SK-N-SH (cell line): ENCODE measurements around the gene RNF40. TPM values are rescaled to one million over a fixed set of nuclear protein-coding genes. Genes with fewer than 3 reads are reported as not detected.
A peak's percentile ranks its signal among the peaks of the same experiment; 100 is the strongest.

ENCODE experiments used
- CTCF ChIA-PET: fragments of 300-600, 350-600 bp; formaldehyde crosslinking; extraction: SDS; loops from one replicate; lab custom pipeline; 2021; lab: Yijun Ruan, JAX
- POLR2A ChIA-PET: fragments of 350-600 bp; sonication (Branson Sonifier 250); formaldehyde crosslinking; extraction: SDS; loops from one replicate; lab custom pipeline; 2020; ENCODE audit warnings: antibody characterized with exemption, inconsistent platforms; lab: Yijun Ruan, JAX
- DNase-seq: peaks from one replicate; pipeline ENCODE4 v3.0.0; 2012
- H2AFZ ChIP-seq: fragments of 200-600 bp; sonication (generic); 2 replicates; pipeline ENCODE4 v1.8.1; 2016; ENCODE audit warnings: antibody characterized with exemption, mild to moderate bottlenecking, low read depth
- H3F3A ChIP-seq: fragments of 200-600 bp; sonication (generic); replicated peaks from 2 replicates; pipeline ENCODE3; 2016; ENCODE audit warnings: antibody characterized with exemption, mild to moderate bottlenecking; ENCODE audit not compliant: insufficient read depth
- H3K27ac ChIP-seq, 2 experiments: fragments of 200-500 bp in 1 of 2; fragments of 200-600 bp in 1 of 2; sonication (Bioruptor generic) in 1 of 2; sonication (generic), shearing (Covaris generic) in 1 of 2; 2 replicates each; pipeline versions ENCODE4 v1.5.1 to v1.6.1; 2014 to 2016; ENCODE audit warnings: low read depth in 2 of 2, inconsistent platforms in 1 of 2, low read length in 1 of 2, mild to moderate bottlenecking in 1 of 2, mixed read lengths in 1 of 2
- H3K27me3 ChIP-seq: fragments of 200-600 bp; sonication (generic), shearing (Covaris generic); 2 replicates; pipeline ENCODE4 v1.6.1; 2016; ENCODE audit warnings: mixed run types; ENCODE audit not compliant: insufficient read depth
- H3K36me3 ChIP-seq, 2 experiments: fragments of 200-500 bp in 1 of 2; fragments of 200-600 bp in 1 of 2; sonication (Bioruptor generic) in 1 of 2; sonication (generic) in 1 of 2; replicated peaks in 1 of 2; 2 replicates each; pipeline versions ENCODE3 to v1.5.1; 2014 to 2016; ENCODE audit warnings: low read length in 1 of 2, mild to moderate bottlenecking in 1 of 2; ENCODE audit not compliant: insufficient read depth in 2 of 2, control insufficient read depth in 1 of 2
- H3K4me1 ChIP-seq, 2 experiments: fragments of 200-500 bp in 1 of 2; fragments of 200-600 bp in 1 of 2; sonication (Bioruptor generic) in 1 of 2; sonication (generic), shearing (Covaris generic) in 1 of 2; 2 replicates each; pipeline versions ENCODE4 v1.5.1 to v1.6.1; 2014 to 2016; ENCODE audit warnings: low read depth in 1 of 2, low read length in 1 of 2, mixed run types in 1 of 2; ENCODE audit not compliant: insufficient read depth in 2 of 2, control insufficient read depth in 1 of 2
- H3K4me2 ChIP-seq: fragments of 200-600 bp; sonication (generic), shearing (Covaris generic); 2 replicates; pipeline ENCODE4 v1.6.1; 2017; ENCODE audit warnings: mixed run types
- H3K4me3 ChIP-seq, 2 experiments: fragments of 200-500 bp in 1 of 2; fragments of 200-600 bp in 1 of 2; sonication (Bioruptor generic) in 1 of 2; sonication (generic), shearing (Covaris generic) in 1 of 2; 2 replicates each; pipeline versions ENCODE4 v1.5.1 to v1.8.1; 2014 to 2016; ENCODE audit warnings: low read depth in 2 of 2, inconsistent platforms in 1 of 2, low read length in 1 of 2, mild to moderate bottlenecking in 1 of 2, mixed read lengths in 1 of 2, moderate library complexity in 1 of 2
- H3K79me2 ChIP-seq: fragments of 200-600 bp; sonication (generic); 2 replicates; pipeline ENCODE4 v1.8.1; 2017; ENCODE audit warnings: mild to moderate bottlenecking; ENCODE audit not compliant: insufficient read depth
- H3K9ac ChIP-seq: fragments of 200-600 bp; sonication (generic); 2 replicates; pipeline ENCODE4 v1.6.1; 2017; ENCODE audit warnings: mixed run types
- H3K9me2 ChIP-seq: fragments of 200-600 bp; sonication (generic); 2 replicates; pipeline ENCODE4 v1.6.1; 2017; ENCODE audit warnings: mixed run types
- H3K9me3 ChIP-seq: fragments of 200-600 bp; sonication (generic); 2 replicates; pipeline ENCODE4 v1.6.1; 2017; ENCODE audit warnings: mixed run types, mild to moderate bottlenecking, moderate library complexity
- H4K20me1 ChIP-seq: fragments of 200-600 bp; sonication (generic); 2 replicates; pipeline ENCODE4 v1.6.1; 2017; ENCODE audit warnings: mild to moderate bottlenecking, mixed run types; ENCODE audit not compliant: insufficient read depth
- FOSL2 ChIP-seq: IDR thresholded peaks from 2 replicates; pipeline ENCODE4 v1.4.0; 2012; ENCODE audit warnings: low read depth, mild to moderate bottlenecking, moderate library complexity, borderline replicate concordance
- FOXM1 ChIP-seq: IDR thresholded peaks from 2 replicates; pipeline ENCODE4 v1.4.0; 2012; ENCODE audit warnings: low read depth, mild to moderate bottlenecking
- JUND ChIP-seq: IDR thresholded peaks from 2 replicates; pipeline ENCODE4 v1.4.0; 2012
- MXI1 ChIP-seq: IDR thresholded peaks from 2 replicates; pipeline ENCODE4 v1.6.1; 2012; ENCODE audit warnings: mild to moderate bottlenecking, low read depth, low read length, improper control_type of control experiment
- NFIC ChIP-seq: IDR thresholded peaks from 2 replicates; pipeline ENCODE4 v1.4.0; 2012; ENCODE audit warnings: borderline replicate concordance
- RXRA ChIP-seq: IDR thresholded peaks from 2 replicates; pipeline ENCODE4 v1.4.0; 2012; ENCODE audit warnings: low read depth, mild to moderate bottlenecking, borderline replicate concordance
- TEAD4 ChIP-seq: IDR thresholded peaks from 2 replicates; pipeline ENCODE4 v1.4.0; 2012; ENCODE audit warnings: mild to moderate bottlenecking, borderline replicate concordance; ENCODE audit not compliant: insufficient read depth
- YY1 ChIP-seq: IDR thresholded peaks from 2 replicates; pipeline ENCODE4 v1.4.0; 2012; ENCODE audit warnings: low read depth, mild to moderate bottlenecking
- WGBS: methylation state at CpG from one replicate; pipeline ENCODE4 v1.1.6; 2017; ENCODE audit warnings: low lambda C conversion rate; 5-methylcytosine and 5-hydroxymethylcytosine counted together
- polyA plus RNA-seq, 3 experiments: library from polyadenylated mRNA; depleted of rRNA; stranded (reverse); fragments of >200 nt; gene quantifications; 2 replicates each; pipeline ENCODE4 v1.2.3, GENCODE V29; 2012
- TF ChIP-seq, protein P1 (sequence below): IDR thresholded peaks from 2 replicates; pipeline ENCODE4 v1.4.0; 2012; ENCODE audit warnings: low read depth, borderline replicate concordance
- TF ChIP-seq, protein P2 (sequence below): fragments of 150-350 bp; IDR thresholded peaks from 2 replicates; pipeline ENCODE4 v1.6.1; 2016; ENCODE audit warnings: mild to moderate bottlenecking, low read depth, low read length
- TF ChIP-seq, protein P3 (sequence below): IDR thresholded peaks from 2 replicates; pipeline ENCODE4 v1.4.0; 2012; ENCODE audit warnings: low read depth
- TF ChIP-seq, protein P4 (sequence below): IDR thresholded peaks from 2 replicates; pipeline ENCODE4 v1.4.0; 2012; ENCODE audit warnings: low read depth, borderline replicate concordance

RNF40 gene
- polyA plus RNA-seq, 1 of the 3 experiments (the other 2 are of a cell fraction): 49.8 TPM

DNA sequence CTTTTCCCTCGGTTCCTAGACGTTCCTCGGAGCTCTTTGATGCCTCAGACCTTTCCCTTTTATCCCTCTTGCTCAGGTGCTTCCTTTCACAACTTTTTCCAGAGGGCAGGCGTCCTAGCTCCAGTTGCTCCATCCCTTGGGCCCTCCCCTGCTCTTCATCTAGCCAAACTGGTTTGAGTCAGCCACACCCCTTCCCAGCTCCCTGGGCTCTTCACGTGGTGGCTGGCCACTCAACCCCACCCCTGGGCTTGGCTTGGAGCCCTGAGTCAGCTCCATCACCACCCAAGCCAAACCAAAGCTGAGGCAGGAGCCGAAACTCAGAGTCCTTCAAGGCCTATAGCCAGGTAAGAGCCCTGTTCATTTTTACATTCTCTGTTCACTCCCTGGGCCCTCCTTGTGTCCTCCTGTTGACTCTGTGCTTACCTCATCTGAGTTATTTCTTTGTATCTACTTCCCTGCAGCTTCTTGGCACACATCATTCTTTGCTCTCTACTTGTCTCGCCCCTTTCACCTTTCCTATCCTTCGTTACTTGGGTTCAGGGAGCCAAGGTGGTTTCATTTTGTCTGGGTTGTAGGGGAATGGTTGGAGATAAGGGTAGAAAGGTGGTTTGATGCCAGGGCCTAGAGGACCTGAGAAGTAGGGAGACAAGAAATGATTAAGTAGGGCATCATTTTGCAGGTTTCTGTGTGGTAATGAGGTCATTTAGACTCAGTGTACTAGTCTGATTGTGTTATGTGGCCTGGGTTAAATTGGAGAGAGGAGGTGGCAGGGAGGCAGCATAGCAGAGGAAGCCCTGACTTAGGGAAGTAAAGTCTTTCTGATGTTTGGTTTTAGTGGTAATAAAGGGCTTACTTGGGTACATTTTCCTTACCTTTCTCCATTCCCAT, 21.5 kb upstream of the RNF40 start:
- H3K9ac ChIP-seq: peak overlapping the region; percentile 48
- H2AFZ ChIP-seq: no peak overlapping the region
- TF ChIP-seq, protein P1, sequence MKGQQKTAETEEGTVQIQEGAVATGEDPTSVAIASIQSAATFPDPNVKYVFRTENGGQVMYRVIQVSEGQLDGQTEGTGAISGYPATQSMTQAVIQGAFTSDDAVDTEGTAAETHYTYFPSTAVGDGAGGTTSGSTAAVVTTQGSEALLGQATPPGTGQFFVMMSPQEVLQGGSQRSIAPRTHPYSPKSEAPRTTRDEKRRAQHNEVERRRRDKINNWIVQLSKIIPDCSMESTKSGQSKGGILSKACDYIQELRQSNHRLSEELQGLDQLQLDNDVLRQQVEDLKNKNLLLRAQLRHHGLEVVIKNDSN: peak; percentile 43; the same call in 1 of the 2 replicates
- TF ChIP-seq, protein P2, sequence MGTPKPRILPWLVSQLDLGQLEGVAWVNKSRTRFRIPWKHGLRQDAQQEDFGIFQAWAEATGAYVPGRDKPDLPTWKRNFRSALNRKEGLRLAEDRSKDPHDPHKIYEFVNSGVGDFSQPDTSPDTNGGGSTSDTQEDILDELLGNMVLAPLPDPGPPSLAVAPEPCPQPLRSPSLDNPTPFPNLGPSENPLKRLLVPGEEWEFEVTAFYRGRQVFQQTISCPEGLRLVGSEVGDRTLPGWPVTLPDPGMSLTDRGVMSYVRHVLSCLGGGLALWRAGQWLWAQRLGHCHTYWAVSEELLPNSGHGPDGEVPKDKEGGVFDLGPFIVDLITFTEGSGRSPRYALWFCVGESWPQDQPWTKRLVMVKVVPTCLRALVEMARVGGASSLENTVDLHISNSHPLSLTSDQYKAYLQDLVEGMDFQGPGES: no peak
- no peak for TF ChIP-seq TEAD4
- TF ChIP-seq, protein P3, sequence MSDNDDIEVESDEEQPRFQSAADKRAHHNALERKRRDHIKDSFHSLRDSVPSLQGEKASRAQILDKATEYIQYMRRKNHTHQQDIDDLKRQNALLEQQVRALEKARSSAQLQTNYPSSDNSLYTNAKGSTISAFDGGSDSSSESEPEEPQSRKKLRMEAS: 0 out of 2 replicates have a peak, but pooled peaks have one; percentile 39
- TF ChIP-seq MXI1: no peak
- TF ChIP-seq FOXM1: no peak
- TF ChIP-seq NFIC: no peak
- TF ChIP-seq RXRA: no peak
- CTCF ChIA-PET: interaction anchor here (0.6 to 1.0 kb wide), 2 partner anchors 35 to 244 kb away, joined by 3 read pairs; partner anchors contain the start of gene HSD3B7
- peaks cover 11 to 21% of the 10 kb centered on the region in 2 experiments; a peak in 3 of 4 replicates for H3K4me1 ChIP-seq
- no peaks in the 10 kb centered on the region for H3K27me3 ChIP-seq
- POLR2A ChIA-PET: no interaction called here
- peaks cover 36% of the 10 kb centered on the region for H3F3A ChIP-seq
- DNase-seq: no peak
- no peaks in the 10 kb centered on the region for H3K9me2 ChIP-seq
- WGBS: 68% methylated on average over 8 of the region's 8 CpGs
- peak overlapping the region; percentile 2 to 87 for H3K27ac ChIP-seq
- no peaks in the 10 kb centered on the region for H3K9me3 ChIP-seq
- peaks cover 19 to 62% of the 10 kb centered on the region in 2 experiments for H3K36me3 ChIP-seq
- peak overlapping the region in 1 of 2 experiments; percentile 21; a peak in 1 of 4 replicates for H3K4me3 ChIP-seq
- 0 out of 2 replicates have a peak, but pooled peaks cover 7% of the 10 kb centered on the region for H4K20me1 ChIP-seq
- peak overlapping the region; percentile 53 for H3K4me2 ChIP-seq
- peaks cover 5% of the 10 kb centered on the region; the same call in 1 of the 2 replicates for H3K79me2 ChIP-seq

DNA sequence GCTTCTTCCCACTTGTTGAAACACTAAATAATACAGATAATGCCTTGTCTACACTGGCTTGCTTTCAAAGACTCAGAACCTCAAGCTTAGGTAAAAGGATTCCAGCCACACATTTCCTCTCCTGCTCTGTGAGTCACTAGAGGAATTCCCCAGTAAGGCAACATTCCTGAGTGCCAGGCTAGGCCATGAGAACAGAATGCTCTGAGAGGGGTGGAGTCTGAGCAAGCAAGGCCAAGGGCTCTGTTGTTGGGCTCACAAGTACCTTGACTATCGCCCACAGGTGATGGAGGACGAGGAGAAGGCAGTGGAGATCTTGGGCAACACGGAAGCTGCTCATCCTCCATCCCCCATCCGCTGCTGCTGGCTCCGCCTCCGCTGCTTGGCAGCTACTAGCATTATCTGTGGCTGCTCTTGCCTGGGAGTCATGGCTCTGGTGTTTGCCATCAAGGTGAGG, 20.6 kb upstream of the RNF40 start:
- 82% methylated on average over 6 of the region's 6 CpGs for WGBS

More for the DNA sequence above, 20.6 kb upstream of the RNF40 start:
- ChIA-PET CTCF (no interaction called here), POLR2A (no interaction called here)
- Histone ChIP-seq H3K9ac (peak overlapping the region; percentile 48), H3K79me2 (no peaks in the 10 kb centered on the region), H3K4me2 (peak overlapping the region; percentile 53), H3F3A (peaks cover 32% of the 10 kb centered on the region), H3K9me2 (no peaks in the 10 kb centered on the region), H3K9me3 (no peaks in the 10 kb centered on the region), H3K36me3 (peaks cover 14 to 53% of the 10 kb centered on the region in 2 experiments), H2AFZ (no peak overlapping the region), H3K27ac (peak overlapping the region; percentile 7 to 87), H3K4me3 (no peak overlapping the region), H3K4me1 (peaks cover 11 to 21% of the 10 kb centered on the region in 2 experiments; a peak in 3 of 4 replicates), H4K20me1 (0 out of 2 replicates have a peak, but pooled peaks cover 7% of the 10 kb centered on the region), H3K27me3 (no peaks in the 10 kb centered on the region)
- TF ChIP-seq JUND: peak; percentile 54
- peak; percentile 66 for TF ChIP-seq FOSL2
- TF ChIP-seq YY1: no peak
- TF ChIP-seq, protein P4, sequence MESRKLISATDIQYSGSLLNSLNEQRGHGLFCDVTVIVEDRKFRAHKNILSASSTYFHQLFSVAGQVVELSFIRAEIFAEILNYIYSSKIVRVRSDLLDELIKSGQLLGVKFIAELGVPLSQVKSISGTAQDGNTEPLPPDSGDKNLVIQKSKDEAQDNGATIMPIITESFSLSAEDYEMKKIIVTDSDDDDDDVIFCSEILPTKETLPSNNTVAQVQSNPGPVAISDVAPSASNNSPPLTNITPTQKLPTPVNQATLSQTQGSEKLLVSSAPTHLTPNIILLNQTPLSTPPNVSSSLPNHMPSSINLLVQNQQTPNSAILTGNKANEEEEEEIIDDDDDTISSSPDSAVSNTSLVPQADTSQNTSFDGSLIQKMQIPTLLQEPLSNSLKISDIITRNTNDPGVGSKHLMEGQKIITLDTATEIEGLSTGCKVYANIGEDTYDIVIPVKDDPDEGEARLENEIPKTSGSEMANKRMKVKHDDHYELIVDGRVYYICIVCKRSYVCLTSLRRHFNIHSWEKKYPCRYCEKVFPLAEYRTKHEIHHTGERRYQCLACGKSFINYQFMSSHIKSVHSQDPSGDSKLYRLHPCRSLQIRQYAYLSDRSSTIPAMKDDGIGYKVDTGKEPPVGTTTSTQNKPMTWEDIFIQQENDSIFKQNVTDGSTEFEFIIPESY: no peak
- TF ChIP-seq TEAD4: peak; percentile 65; the same call in 1 of the 2 replicates
- no peak for DNase-seq
